Measurements from ENCODE around the gene KRT6A.

The KRT6A gene

DNA sequence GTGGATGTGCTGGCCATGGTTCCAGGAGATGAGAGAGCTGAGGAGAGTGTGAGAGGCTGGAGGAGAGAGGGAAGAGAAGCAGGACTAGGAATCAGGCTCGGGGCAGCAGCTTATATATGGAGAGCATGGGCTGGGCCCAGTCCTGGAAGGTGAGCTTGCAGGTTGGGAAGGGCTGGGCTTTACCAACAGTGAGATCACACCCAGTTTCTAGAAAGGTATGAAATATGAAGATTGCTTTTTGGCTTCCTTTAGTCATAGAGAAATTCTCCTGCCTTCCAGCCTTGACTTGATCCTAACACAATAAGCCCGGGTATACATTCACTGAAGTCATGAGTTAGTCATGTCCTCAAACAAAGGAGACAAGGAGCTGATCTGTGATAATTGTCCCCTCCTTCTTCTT, at the start of gene KRT6A:
KRT6A (minus strand) TSS at position 86 of the 400 bp plus-strand sequence; CDS start at position 17, 69 bp downstream.
- TF ChIP-seq GATA3 (IDR thresholded peaks at IDR 0.05; ENCODE audit: low read depth, low read length) (no peak), GATA2 (IDR thresholded peaks at IDR 0.05; ENCODE audit: low read depth, low read length) (no peak)

DNA sequence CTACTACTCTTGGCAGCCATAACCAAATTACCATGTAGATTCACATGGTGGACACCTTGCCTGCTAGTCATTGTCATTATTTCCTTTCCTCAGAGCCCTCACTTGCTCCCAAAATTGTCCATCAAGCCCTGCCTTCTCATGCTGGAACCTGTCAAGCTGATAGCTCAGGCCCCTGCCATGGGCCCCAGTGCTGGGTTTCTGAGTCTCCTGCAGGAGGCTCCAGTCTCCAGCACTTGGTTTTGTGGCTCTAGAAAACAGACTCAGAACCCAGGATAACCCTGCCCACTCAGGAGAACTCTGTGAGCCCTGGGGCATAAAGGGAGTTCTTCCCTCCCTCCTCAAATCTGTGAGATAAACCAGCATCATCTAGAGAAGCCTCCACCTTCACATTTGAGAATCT, 49.1 kb upstream of the KRT6A start:
- TF ChIP-seq GATA3 (IDR thresholded peaks at IDR 0.05; ENCODE audit: low read depth, low read length) (no peak), GATA2 (IDR thresholded peaks at IDR 0.05; ENCODE audit: low read depth, low read length) (no peak)

DNA sequence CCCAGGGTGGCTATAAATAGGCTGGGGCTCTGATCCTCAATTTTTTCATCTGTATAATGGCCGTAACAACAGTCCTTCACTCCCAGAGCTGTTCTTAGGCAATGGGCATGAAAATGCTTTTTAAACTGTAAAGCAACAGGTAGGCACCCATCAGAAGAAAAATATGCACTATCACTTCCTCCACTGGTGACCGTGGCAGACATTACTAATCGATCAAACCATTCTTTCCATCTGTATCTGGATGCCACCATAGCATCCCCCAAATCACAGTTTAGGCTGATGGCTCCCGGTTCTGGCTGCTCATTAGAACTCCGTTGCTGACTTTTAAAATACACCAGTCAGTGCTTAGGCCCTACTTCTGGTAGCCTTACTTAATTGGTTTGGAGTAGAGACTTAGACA, 48.7 kb upstream of the KRT6A start:
- TF ChIP-seq GATA2 (IDR thresholded peaks at IDR 0.05; ENCODE audit: low read depth, low read length) (no peak), GATA3 (IDR thresholded peaks at IDR 0.05; ENCODE audit: low read depth, low read length) (no peak)

DNA sequence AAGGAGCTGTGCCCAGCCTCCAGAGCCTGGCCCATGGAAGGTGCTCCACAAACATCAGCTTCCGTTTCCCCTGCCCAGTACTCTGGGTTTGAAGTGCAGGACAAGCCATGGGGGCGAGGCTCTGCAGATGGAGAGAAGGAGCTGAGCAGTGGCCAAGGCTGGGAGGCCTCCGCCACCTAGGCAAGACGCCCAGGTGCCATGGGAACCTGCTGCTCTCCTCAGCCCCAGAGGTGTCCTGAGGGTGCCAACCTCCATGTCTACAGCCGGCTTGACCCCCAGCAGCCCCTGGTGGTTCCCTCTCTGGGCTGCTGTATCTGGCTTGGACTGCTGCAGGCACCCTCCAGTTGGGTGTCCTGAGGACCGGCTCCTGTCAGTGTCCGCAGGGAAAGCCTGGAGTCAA, 47.5 kb upstream of the KRT6A start:
- TF ChIP-seq GATA3 (IDR thresholded peaks at IDR 0.05; ENCODE audit: low read depth, low read length) (no peak), GATA2 (IDR thresholded peaks at IDR 0.05; ENCODE audit: low read depth, low read length) (no peak)

DNA sequence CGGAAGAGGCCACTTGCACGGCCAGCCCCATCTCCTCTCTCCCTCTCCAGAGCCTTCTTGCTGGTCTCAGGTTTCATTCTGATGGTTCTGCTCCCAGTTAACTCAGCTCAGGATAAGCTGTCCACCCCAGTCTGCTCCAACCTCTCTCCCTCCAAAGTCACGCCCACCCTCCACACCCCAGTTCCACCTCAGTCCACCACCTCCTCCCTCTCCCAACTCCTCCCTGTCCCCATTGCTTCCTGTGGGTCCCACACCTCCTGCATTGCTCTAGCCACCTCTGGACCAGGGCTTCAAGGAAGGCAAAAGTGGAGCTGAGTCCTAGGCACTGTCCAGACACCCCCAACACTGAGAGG, 46.7 kb upstream of the KRT6A start:
- TF ChIP-seq GATA2 (IDR thresholded peaks at IDR 0.05; ENCODE audit: low read depth, low read length): no peak
- no peak for TF ChIP-seq GATA3 (IDR thresholded peaks at IDR 0.05; ENCODE audit: low read depth, low read length)

DNA sequence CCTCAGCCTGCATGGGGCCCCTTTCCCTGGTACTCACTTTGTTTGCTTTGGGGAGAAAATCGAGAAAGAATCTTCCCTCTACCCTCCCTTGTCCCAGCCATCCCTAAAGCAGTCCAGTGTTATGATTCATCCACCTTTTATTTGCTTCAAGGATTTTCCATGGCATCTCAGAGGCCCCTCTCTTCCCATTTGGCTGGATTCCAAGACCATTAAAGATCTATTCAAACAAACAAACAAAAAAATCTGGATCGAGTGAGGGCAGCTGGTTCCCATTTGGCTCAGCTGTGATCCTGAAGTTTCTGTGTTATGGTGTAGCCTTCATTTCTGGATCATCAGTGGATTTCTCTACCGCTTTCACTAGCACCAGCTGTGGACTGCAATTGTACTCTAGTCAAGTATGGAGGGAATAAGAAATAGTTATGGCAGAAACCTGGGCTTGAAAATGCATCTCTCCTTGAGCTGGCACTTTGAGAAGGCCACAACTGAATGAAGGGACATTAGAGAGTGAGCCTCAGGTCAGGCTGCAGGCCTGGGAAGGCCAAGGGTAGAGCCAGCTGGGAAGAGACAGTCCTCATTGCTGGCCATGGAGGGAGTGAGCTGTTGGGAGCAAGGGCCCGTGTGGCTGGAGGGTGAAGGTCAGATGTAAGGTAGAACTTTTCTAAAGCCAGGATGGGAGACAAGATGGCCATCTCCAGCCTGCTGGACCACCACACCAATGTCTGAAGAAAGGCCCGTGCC, 46.2 kb upstream of the KRT6A start:
- TF ChIP-seq GATA3 (IDR thresholded peaks at IDR 0.05; ENCODE audit: low read depth, low read length) (no peak), GATA2 (IDR thresholded peaks at IDR 0.05; ENCODE audit: low read depth, low read length) (no peak)

DNA sequence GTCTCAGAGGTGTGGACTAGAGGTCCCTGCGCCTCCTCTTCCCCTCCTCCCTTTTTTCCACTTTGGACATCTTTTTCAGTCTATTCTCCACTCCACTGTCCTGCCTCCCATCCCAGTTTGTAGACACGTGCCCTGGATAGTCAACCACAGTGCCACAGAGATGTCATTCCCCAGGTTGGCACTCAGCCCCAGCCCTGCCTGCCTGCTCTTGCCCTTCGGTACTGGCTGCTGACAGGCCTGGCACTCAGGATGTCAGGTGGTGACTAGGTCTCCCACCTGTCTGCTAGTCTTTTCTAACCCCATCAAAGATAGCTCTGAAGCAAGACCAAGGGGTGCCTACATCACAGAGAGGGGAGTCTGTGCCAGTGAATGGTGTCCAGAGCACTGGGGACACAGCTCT, 44.0 kb upstream of the KRT6A start:
- TF ChIP-seq GATA3 (IDR thresholded peaks at IDR 0.05; ENCODE audit: low read depth, low read length) (no peak), GATA2 (IDR thresholded peaks at IDR 0.05; ENCODE audit: low read depth, low read length) (no peak)

DNA sequence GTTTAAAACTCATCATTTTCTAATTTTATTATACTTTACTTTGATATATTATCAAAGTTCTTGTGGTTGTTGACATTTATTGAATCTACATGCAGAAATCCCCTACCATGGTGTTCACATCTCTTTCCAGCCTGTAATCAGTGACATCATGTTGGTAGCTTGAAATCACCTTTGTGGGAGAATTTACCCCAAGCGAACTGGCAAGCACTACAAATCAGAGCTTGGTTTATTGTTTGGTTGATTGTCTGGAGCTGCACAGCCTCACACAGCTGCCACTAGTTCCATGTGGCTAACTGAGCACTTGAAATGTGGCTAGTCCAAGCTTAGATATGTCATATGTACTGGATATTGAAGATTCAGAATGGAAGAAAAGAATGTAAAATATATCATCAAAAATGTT, 42.5 kb upstream of the KRT6A start:
- TF ChIP-seq GATA2 (IDR thresholded peaks at IDR 0.05; ENCODE audit: low read depth, low read length) (no peak), GATA3 (IDR thresholded peaks at IDR 0.05; ENCODE audit: low read depth, low read length) (no peak)

DNA sequence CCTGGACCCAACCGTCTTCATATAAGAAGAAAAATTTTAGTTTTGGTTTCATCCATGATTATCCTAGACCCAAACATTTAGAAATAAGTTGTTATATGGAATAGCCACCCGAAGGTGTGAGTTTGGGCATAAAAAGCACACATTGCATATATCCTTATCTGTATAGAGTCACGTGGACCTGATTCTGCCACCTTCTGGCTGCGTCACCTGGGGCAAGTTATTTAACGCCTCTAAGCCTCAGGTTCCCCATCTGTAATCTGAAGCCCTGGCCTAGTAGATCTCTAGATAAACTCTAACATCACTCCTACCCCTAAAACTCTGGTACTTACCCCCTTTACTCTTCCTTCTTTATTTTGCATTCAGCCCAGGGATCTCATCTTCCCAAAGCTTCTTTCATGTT, 41.4 kb upstream of the KRT6A start:
- no peak for TF ChIP-seq GATA3 (IDR thresholded peaks at IDR 0.05; ENCODE audit: low read depth, low read length)
- TF ChIP-seq GATA2 (IDR thresholded peaks at IDR 0.05; ENCODE audit: low read depth, low read length): no peak

DNA sequence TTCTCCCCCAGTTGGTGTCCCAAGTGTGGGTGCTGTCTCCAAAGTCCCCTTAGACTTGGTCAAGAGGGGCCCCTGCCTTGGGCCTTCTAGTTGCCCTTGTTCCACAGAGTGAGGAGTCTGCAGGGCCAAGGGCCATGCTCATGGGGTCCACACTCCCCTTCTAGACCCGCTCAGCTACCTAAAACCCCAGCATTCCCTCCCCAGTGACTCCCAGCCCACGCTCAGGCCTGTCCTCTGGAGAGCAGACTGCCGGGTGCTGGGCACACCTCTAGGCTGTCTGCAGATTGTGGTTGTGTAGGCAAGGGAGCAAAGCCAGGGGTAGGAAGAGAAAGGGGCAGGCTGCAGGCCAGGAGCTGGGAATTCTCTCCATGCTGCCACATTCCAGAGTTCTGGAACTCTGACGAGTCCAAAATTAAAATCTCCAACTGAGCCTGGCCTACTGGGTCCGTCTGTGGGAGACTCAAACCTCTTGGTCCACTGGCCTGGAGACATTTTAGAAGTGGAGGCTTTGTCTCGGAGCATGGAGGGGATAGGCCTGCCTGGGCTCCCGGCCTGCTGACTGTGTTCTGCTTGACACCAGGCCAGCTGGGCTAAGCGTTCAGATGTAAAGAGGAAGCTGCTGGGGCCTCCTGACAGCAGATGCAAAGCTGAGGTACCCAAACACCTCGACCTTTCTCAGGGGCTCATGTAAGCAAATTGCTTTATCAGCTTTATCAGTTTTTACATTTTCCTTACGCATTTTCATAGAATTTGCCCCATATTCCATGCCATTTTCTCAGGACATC, 40.8 kb upstream of the KRT6A start:
- no peak for TF ChIP-seq GATA2 (IDR thresholded peaks at IDR 0.05; ENCODE audit: low read depth, low read length)
- TF ChIP-seq GATA3 (IDR thresholded peaks at IDR 0.05; ENCODE audit: low read depth, low read length): no peak

DNA sequence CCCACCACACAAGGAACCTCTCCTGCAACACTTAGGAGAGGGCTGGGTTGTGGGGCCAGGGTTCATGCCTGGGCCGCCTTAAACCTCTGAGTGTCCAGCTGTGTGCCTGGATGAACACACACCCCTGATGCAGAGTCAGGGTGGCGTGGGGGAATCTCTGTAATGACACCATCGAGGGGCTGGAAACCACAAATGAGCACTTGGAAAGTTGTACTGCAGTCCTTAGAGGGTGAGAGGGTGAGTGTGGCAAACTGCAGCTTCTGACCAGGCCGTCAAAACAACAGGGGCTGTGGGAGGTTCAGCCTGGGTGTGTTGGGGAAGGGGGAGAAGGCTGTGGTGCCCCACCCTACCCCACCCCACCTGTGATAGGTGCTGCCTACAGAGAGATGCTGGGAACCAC, 39.6 kb upstream of the KRT6A start:
- TF ChIP-seq GATA2 (IDR thresholded peaks at IDR 0.05; ENCODE audit: low read depth, low read length): no peak
- no peak for TF ChIP-seq GATA3 (IDR thresholded peaks at IDR 0.05; ENCODE audit: low read depth, low read length)

DNA sequence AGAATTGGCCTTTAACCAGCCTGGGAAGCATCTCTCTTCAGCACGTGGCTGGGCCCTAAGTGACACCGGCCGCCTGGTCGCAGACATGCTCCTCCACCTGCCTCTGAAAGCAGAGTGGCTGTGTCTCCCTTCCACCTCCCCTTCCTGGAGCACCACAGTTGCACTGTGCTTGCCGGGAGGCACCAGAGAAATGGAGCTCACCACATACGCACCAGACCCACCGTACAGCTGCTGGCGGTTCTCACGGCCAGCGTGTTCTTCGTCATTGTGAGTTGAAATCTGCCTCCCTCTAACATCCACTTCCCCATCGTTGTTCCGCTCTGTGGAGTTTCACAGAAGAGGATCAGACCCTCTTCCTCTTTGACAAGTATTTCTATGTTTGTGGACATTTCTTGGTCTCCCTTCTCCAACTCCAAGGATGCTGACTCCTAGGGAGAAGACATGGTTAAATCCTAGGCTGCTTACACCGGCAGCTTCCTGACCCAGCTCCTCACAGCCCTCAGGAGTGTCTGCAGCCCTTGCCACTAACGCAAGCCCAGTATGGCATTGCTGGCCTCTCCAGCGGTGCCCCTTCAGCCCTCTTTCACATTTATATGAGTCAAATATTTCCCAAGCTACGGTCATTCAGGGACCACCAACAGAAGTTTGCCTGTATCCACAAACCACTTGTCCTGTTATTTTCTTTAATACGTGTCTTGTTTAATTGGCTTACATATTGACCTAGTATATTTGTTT, 38.7 kb upstream of the KRT6A start:
- TF ChIP-seq GATA3 (IDR thresholded peaks at IDR 0.05; ENCODE audit: low read depth, low read length) (no peak), GATA2 (IDR thresholded peaks at IDR 0.05; ENCODE audit: low read depth, low read length) (no peak)

DNA sequence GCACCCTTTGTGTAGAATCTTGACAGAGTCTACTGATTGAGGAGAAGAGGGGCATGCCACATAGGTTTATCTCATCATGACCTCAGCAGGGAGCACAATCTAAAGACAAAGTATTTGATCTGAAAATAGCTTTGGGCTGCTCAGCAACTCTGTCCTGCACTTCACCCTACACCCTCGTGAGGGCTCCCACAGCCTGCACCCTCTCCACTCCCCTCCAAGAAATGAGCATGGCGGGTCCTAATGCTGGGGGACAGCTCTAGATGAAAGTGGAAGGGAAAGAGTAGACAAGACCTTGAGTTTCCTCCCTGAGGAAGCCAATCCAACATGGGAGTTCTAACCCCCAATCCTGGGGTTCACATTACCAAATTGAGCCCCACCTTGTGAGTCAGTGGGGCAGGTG, 37.8 kb upstream of the KRT6A start:
- TF ChIP-seq GATA2 (IDR thresholded peaks at IDR 0.05; ENCODE audit: low read depth, low read length) (no peak), GATA3 (IDR thresholded peaks at IDR 0.05; ENCODE audit: low read depth, low read length) (no peak)

DNA sequence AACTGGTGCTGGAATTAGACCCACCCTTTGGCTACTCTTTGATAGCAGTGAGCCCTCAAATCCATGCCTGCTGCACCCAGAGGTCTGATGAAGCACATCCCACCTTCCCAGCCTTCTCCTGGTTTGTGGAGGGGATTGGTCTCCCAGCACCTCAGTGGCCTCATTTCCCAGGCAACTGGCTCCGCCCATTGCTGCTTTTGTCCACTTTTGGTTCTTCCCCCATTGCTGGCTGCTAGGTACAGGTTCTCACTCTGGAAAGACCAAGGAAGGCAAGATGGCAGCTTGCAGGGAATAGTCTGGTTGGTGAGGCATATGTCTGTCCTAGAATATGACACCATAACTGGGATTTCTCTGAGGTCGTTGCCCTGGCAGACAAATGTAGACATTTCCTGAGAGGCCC, 37.3 kb upstream of the KRT6A start:
- TF ChIP-seq GATA3 (IDR thresholded peaks at IDR 0.05; ENCODE audit: low read depth, low read length): no peak
- no peak for TF ChIP-seq GATA2 (IDR thresholded peaks at IDR 0.05; ENCODE audit: low read depth, low read length)
